GM23248 (cell line): Measurements from ENCODE around the gene TM9SF3. TPM values are rescaled to one million over a fixed set of nuclear protein-coding genes. Genes with fewer than 3 reads are reported as not detected.

Experiments
- DNase-seq: peaks from one replicate; pipeline ENCODE4 v3.0.0-alpha.2; 2015
- H2AFZ ChIP-seq: fragments of 200-600 bp; sonication (generic); 2 replicates; pipeline ENCODE4 v1.6.1; 2016; ENCODE audit warnings: antibody characterized with exemption
- H3F3A ChIP-seq: fragments of 200-600 bp; sonication (generic); 2 replicates; pipeline ENCODE4 v1.6.1; 2016; ENCODE audit warnings: mild to moderate bottlenecking, antibody characterized with exemption, mixed run types; ENCODE audit not compliant: insufficient read depth
- H3K27ac ChIP-seq: fragments of 200-600 bp; sonication (generic); 2 replicates; pipeline ENCODE4 v1.5.1; 2016; ENCODE audit warnings: mild to moderate bottlenecking
- H3K27me3 ChIP-seq: fragments of 200-600 bp; sonication (generic); replicated peaks from 2 replicates; pipeline ENCODE4 v1.6.1; 2016; ENCODE audit warnings: mild to moderate bottlenecking; ENCODE audit not compliant: insufficient read depth
- H3K36me3 ChIP-seq: fragments of 200-600 bp; sonication (generic); 2 replicates; pipeline ENCODE4 v1.6.1; 2016; ENCODE audit warnings: low read depth, mild to moderate bottlenecking
- H3K4me1 ChIP-seq: fragments of 200-600 bp; sonication (generic); 2 replicates; pipeline ENCODE4 v1.6.1; 2016; ENCODE audit warnings: mild to moderate bottlenecking; ENCODE audit not compliant: insufficient read depth
- H3K4me2 ChIP-seq: fragments of 200-600 bp; sonication (generic); one replicate; pipeline ENCODE4 v1.6.1; 2016; ENCODE audit warnings: mild to moderate bottlenecking; ENCODE audit not compliant: unreplicated experiment
- H3K4me3 ChIP-seq: fragments of 200-600 bp; sonication (generic); 2 replicates; pipeline ENCODE4 v1.5.1; 2016; ENCODE audit warnings: mild to moderate bottlenecking
- H3K79me2 ChIP-seq: fragments of 200-600 bp; sonication (generic); 2 replicates; pipeline ENCODE4 v1.6.1; 2016; ENCODE audit warnings: mild to moderate bottlenecking; ENCODE audit not compliant: insufficient read depth
- H3K9ac ChIP-seq: fragments of 200-600 bp; sonication (generic); 2 replicates; pipeline ENCODE4 v1.6.1; 2016; ENCODE audit warnings: mild to moderate bottlenecking
- H3K9me2 ChIP-seq: fragments of 200-600 bp; sonication (generic); 2 replicates; pipeline ENCODE4 v1.6.1; 2016; ENCODE audit warnings: mixed run types, mild to moderate bottlenecking, moderate library complexity; ENCODE audit not compliant: insufficient read depth
- H3K9me3 ChIP-seq: fragments of 200-600 bp; sonication (generic); one replicate; pipeline ENCODE4 v1.6.1; 2017; ENCODE audit warnings: low read depth
- H4K20me1 ChIP-seq: fragments of 200-600 bp; sonication (generic); 2 replicates; pipeline ENCODE4 v1.6.0; 2016; ENCODE audit not compliant: insufficient read depth
- EZH2 ChIP-seq: fragments of 200-600 bp; sonication (generic); IDR thresholded peaks from 2 replicates; pipeline ENCODE4 v1.6.1; 2018; ENCODE audit warnings: antibody characterized with exemption, mild to moderate bottlenecking; ENCODE audit not compliant: insufficient read depth, poor library complexity, severe bottlenecking
- EZH2phosphoT487 ChIP-seq: fragments of 200-600 bp; sonication (generic); IDR thresholded peaks from 2 replicates; pipeline ENCODE4 v1.6.1; 2018; ENCODE audit warnings: antibody characterized with exemption, moderate library complexity, mild to moderate bottlenecking, low read depth; ENCODE audit not compliant: insufficient read depth
- WGBS, 2 experiments: methylation state at CpG; one replicate each; pipeline ENCODE4 v1.1.6; 2015 to 2017; ENCODE audit warnings: low lambda C conversion rate in 2 of 2, low coverage in 1 of 2; ENCODE audit errors: missing lambda C conversion rate in 2 of 2; 5-methylcytosine and 5-hydroxymethylcytosine counted together
- in situ Hi-C: fragments of 300-500 bp; cut with MboI; formaldehyde crosslinking; loops from 2 replicates; pipeline ENCODE4 v1.15.0; 2020
- polyA plus RNA-seq: library from polyadenylated mRNA; unstranded; fragments of >200 nt; fragmentation: Nextera tagmentation; extraction: Ambion mirVana; gene quantifications from 2 replicates; pipeline ENCODE4 v1.2.1, GENCODE V29; 2016
- total RNA-seq: library from RNA; depleted of rRNA; stranded (reverse); fragments of >200 nt; shearing (Covaris generic); gene quantifications from 2 replicates; pipeline ENCODE4 v1.2.3, GENCODE V29; 2014

TM9SF3 gene
- total and polyA plus RNA-seq, 2 experiments from 2014 or later, result 130 to 175 TPM

DNA sequence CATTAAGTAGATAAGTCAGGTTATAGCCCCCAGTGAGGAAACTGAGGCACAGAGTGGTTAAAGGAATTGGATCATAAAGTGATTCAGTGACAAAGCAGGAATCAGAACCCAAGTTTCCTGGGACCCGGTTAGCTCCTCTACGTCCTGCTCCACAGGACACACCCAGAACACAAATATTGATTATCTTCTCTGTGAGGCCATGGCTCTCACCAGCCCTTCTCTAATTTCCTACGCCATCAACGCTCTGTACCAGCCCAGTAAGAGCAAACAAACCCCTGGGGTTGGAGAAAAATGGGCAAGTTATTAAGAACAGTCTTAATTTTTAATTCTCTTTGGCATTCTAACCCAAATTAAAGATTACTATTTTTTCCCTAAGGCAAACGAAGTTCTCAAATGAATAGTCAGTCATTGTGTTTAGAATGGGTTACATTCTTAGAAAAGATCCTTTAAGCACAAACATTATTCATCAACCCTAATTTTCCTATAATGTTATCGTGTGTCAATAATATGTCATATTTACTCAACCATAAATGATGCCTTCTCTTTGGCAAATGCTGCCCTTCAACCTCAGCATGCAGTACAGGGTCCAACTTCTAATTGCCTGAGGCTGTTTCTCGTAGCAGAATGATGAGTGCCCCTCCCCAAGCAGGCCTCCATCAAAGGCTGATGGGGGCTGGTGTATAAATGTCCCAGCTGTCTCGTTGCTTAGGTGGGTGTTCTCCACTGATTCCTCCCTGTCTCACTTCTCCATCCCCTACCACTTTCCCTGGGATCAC, 25.4 kb upstream of the TM9SF3 start:
- H3K4me3 ChIP-seq, result no peak overlapping the region
- H3K27me3 ChIP-seq, result peaks cover 14% of the 10 kb centered on the region; the same call in 1 of the 2 replicates
- H3K27ac ChIP-seq, result no peak overlapping the region
- no peaks in the 10 kb centered on the region for H3K9me2 ChIP-seq
- no peaks in the 10 kb centered on the region for H3K79me2 ChIP-seq
- peaks cover 7% of the 10 kb centered on the region for H3F3A ChIP-seq
- no peak overlapping the region for H3K4me2 ChIP-seq
- H2AFZ ChIP-seq, result no peak overlapping the region
- no peaks in the 10 kb centered on the region for H3K36me3 ChIP-seq
- no peak overlapping the region for H3K9ac ChIP-seq
- WGBS, 2 experiments, result 71 to 74% methylated on average over 8 of the region's 8 CpGs
- no peak for TF ChIP-seq EZH2
- no peak for TF ChIP-seq EZH2phosphoT487
- no peak for DNase-seq
- H3K4me1 ChIP-seq, result no peaks in the 10 kb centered on the region
- H4K20me1 ChIP-seq, result no peaks in the 10 kb centered on the region
- no peaks in the 10 kb centered on the region for H3K9me3 ChIP-seq
- in situ Hi-C loops, result no loop called here

DNA sequence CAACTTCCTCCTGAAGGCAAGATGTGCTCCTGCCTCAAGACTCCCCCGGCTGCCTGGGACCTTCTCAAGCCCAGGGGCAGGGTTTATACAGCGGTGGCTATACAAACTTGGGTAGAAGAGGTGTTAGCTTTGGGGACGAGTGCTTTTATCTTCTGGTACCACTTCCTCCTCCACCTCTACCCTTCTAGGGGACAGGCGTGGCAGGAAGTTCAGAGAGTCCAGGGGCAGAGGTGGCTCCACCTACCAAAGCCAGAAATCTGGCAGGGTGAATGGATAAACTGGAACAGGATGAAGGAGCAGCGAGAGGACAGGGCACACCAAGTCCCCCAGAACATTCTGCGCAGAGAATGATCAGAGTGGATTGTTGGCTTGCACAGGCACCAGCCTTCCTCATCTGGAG, 24.0 kb upstream of the TM9SF3 start:
- peaks cover 14% of the 10 kb centered on the region; the same call in 1 of the 2 replicates for H3K27me3 ChIP-seq
- H3K4me3 ChIP-seq, result no peak overlapping the region
- TF ChIP-seq EZH2phosphoT487, result no peak
- TF ChIP-seq EZH2, result no peak
- H3F3A ChIP-seq, result peaks cover 7% of the 10 kb centered on the region
- H3K36me3 ChIP-seq, result no peaks in the 10 kb centered on the region
- no peak for DNase-seq
- no peaks in the 10 kb centered on the region for H4K20me1 ChIP-seq
- no peak overlapping the region for H3K4me2 ChIP-seq
- H3K27ac ChIP-seq, result no peak overlapping the region
- H3K4me1 ChIP-seq, result peaks cover 9% of the 10 kb centered on the region; the same call in 1 of the 2 replicates
- no peaks in the 10 kb centered on the region for H3K9me2 ChIP-seq
- WGBS, 2 experiments, result 75 to 80% methylated on average over 6 of the region's 6 CpGs
- no peak overlapping the region for H2AFZ ChIP-seq
- H3K9ac ChIP-seq, result no peak overlapping the region
- in situ Hi-C loops, result no loop called here
- H3K79me2 ChIP-seq, result no peaks in the 10 kb centered on the region
- no peaks in the 10 kb centered on the region for H3K9me3 ChIP-seq

DNA sequence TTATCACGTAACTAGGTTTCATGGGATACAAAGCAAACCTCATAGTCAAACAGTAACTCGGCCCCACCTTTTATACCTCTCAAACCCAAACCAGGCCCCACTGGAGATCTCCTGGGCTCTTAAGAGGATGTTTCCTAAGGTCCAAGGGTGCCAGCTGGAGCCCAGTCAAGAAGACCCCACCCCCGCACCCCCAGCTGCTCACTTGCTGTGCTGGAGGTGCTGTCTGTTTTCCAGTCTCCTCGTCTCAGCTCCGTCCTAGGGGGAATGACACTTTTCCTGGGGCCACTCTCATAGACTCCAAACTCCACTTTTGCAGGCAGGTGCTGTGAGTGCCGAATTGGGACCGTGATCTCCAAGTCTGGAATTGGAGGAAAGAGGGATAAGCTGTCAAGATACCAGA, 22.7 kb upstream of the TM9SF3 start:
- no peak overlapping the region for H3K4me2 ChIP-seq
- no peak overlapping the region for H3K27ac ChIP-seq
- H3K4me1 ChIP-seq, result peaks cover 9% of the 10 kb centered on the region; the same call in 1 of the 2 replicates
- in situ Hi-C loops, result no loop called here
- H3K4me3 ChIP-seq, result no peak overlapping the region
- DNase-seq, result no peak
- no peaks in the 10 kb centered on the region for H4K20me1 ChIP-seq
- no peak overlapping the region for H3K9ac ChIP-seq
- H3K27me3 ChIP-seq, result peaks cover 14% of the 10 kb centered on the region; the same call in 1 of the 2 replicates
- WGBS, 2 experiments, result 58 to 62% methylated on average over 7 of the region's 7 CpGs
- no peaks in the 10 kb centered on the region for H3F3A ChIP-seq
- H2AFZ ChIP-seq, result no peak overlapping the region
- no peaks in the 10 kb centered on the region for H3K9me2 ChIP-seq
- no peaks in the 10 kb centered on the region for H3K36me3 ChIP-seq
- no peaks in the 10 kb centered on the region for H3K79me2 ChIP-seq
- TF ChIP-seq EZH2, result no peak
- no peak for TF ChIP-seq EZH2phosphoT487
- no peaks in the 10 kb centered on the region for H3K9me3 ChIP-seq

DNA sequence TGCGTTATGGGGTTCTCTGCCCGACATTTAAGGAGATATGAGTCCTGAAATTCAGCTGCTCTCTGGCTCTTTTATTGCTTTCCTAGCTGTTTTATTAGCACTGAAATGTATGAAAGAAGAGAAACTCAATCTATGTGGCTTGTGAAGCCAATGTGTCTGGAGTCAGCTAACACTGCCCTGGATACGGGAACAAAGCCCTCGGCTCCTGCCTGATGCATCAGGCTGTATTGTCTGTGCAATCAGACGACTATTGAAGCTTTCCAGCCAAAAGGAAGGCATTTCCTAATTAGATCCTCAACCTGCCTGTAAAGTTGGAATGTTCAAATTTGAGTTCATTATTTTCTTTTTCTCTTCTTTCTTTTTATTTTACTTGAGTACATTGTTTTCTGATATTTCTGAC, 22.0 kb upstream of the TM9SF3 start:
- peaks cover 14% of the 10 kb centered on the region; the same call in 1 of the 2 replicates for H3K27me3 ChIP-seq
- TF ChIP-seq EZH2phosphoT487 (no peak), EZH2 (no peak)
- H3K4me1 ChIP-seq, result peaks cover 9% of the 10 kb centered on the region; the same call in 1 of the 2 replicates
- in situ Hi-C loops, result no loop called here
- H3F3A ChIP-seq, result no peaks in the 10 kb centered on the region
- no peaks in the 10 kb centered on the region for H3K79me2 ChIP-seq
- DNase-seq, result no peak
- WGBS, 2 experiments, result 61 to 64% methylated on average over 5 of the region's 5 CpGs
- no peak overlapping the region for H3K9ac ChIP-seq
- no peaks in the 10 kb centered on the region for H3K9me3 ChIP-seq
- no peaks in the 10 kb centered on the region for H3K36me3 ChIP-seq
- H4K20me1 ChIP-seq, result no peaks in the 10 kb centered on the region
- H3K4me3 ChIP-seq, result no peak overlapping the region
- no peak overlapping the region for H3K27ac ChIP-seq
- no peak overlapping the region for H2AFZ ChIP-seq
- H3K4me2 ChIP-seq, result no peak overlapping the region
- H3K9me2 ChIP-seq, result no peaks in the 10 kb centered on the region
